Kidney epithelial cell (primary cell): ENCODE measurements around the gene TUBA8. TPM values are rescaled to one million over a fixed set of nuclear protein-coding genes. Genes with fewer than 3 reads are reported as not detected.
"Not testable (repeated sequence)": the region's sequence is repeated elsewhere in the genome, so short reads cannot be mapped to it uniquely, and the experiment has no call there.

Experiments used
- DNase-seq: peaks from one replicate; pipeline ENCODE4 v3.0.0-alpha.2; 2010; ENCODE audit warnings: low read depth
- H3K27me3 ChIP-seq: 2 replicates; pipeline ENCODE4 v1.6.0; 2011; ENCODE audit warnings: low read length; ENCODE audit not compliant: control insufficient read depth, insufficient read depth
- H3K36me3 ChIP-seq: 2 replicates; pipeline ENCODE4 v1.5.1; 2011; ENCODE audit warnings: low read length; ENCODE audit not compliant: control insufficient read depth, insufficient read depth
- H3K4me3 ChIP-seq: 2 replicates; pipeline ENCODE4 v1.5.1; 2011; ENCODE audit warnings: low read depth, mild to moderate bottlenecking, control low read depth, low read length
- total RNA-seq: library from RNA; depleted of rRNA; stranded (reverse); fragments of >200 nt; gene quantifications from 2 replicates; pipeline ENCODE4 v1.2.3, GENCODE V29; 2015
- TF ChIP-seq, protein P1 (sequence below): IDR thresholded peaks from 2 replicates; pipeline ENCODE4 v1.5.1; 2011; ENCODE audit warnings: mild to moderate bottlenecking, moderate library complexity, low read length, control low read depth, inconsistent platforms; ENCODE audit not compliant: insufficient read depth, poor library complexity, severe bottlenecking

The TUBA8 gene
- total RNA-seq, 1 donor from 2014 or later = 2.2 TPM

DNA sequence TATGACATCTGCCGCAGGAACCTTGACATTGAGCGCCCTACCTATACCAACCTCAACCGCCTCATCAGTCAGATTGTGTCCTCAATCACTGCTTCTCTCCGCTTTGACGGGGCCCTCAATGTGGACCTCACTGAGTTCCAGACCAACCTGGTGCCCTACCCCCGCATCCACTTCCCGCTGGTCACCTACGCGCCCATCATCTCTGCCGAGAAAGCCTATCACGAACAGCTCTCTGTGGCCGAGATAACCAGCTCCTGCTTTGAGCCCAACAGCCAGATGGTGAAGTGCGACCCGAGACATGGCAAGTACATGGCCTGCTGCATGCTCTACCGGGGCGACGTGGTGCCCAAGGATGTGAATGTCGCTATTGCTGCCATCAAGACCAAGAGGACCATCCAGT lies 16.0 kb downstream of the TUBA8 start:
- no peak for DNase-seq
- Histone ChIP-seq H3K27me3 (peaks cover 2% of the 10 kb centered on the region), H3K4me3 (no peak overlapping the region), H3K36me3 (no peaks in the 10 kb centered on the region)
- TF ChIP-seq, protein P1, sequence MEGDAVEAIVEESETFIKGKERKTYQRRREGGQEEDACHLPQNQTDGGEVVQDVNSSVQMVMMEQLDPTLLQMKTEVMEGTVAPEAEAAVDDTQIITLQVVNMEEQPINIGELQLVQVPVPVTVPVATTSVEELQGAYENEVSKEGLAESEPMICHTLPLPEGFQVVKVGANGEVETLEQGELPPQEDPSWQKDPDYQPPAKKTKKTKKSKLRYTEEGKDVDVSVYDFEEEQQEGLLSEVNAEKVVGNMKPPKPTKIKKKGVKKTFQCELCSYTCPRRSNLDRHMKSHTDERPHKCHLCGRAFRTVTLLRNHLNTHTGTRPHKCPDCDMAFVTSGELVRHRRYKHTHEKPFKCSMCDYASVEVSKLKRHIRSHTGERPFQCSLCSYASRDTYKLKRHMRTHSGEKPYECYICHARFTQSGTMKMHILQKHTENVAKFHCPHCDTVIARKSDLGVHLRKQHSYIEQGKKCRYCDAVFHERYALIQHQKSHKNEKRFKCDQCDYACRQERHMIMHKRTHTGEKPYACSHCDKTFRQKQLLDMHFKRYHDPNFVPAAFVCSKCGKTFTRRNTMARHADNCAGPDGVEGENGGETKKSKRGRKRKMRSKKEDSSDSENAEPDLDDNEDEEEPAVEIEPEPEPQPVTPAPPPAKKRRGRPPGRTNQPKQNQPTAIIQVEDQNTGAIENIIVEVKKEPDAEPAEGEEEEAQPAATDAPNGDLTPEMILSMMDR = no peak

GRCh38 chr22:18130018-18130417 lies 19.4 kb downstream of the TUBA8 start:
- Histone ChIP-seq H3K36me3 (no peaks in the 10 kb centered on the region), H3K27me3 (peaks cover 2% of the 10 kb centered on the region), H3K4me3 (no peak overlapping the region)
- TF ChIP-seq, protein P1 = no peak
- DNase-seq = no peak

- TF ChIP-seq, protein P1 = no peak
- Histone ChIP-seq H3K4me3 (no peak overlapping the region), H3K27me3 (peaks cover 2% of the 10 kb centered on the region)
Observed at GRCh38 chr22:18130699-18131429, 20.3 kb downstream of the TUBA8 start.

DNA sequence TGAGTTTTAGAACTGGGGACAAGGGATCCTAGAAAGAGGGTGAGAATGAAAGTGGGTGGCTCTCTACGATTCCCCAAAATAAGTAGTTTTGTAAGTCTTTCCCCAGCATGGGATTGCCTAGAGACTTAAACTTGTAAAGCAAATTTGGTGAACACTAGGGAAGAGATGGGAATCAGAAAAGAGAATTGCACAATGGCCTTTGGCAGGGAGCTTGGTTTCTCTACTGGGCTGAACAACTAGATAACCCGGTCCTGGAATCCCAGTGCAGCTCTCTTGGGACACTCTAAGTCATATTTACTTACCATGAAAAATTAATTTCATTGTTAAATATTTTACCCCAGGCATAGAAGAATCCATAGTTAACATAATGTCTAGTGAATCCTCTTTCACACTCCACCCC lies 22.8 kb downstream of the TUBA8 start:
- no peaks in the 10 kb centered on the region for H3K36me3 ChIP-seq
- DNase-seq = no peak
- H3K27me3 ChIP-seq = peaks cover 2% of the 10 kb centered on the region
- TF ChIP-seq, protein P1 = no peak
- H3K4me3 ChIP-seq = no peak overlapping the region

More at GRCh38 chr22:18130699-18131429, 20.3 kb downstream of the TUBA8 start:
- DNase-seq = no peak
- no peaks in the 10 kb centered on the region for H3K36me3 ChIP-seq

DNA sequence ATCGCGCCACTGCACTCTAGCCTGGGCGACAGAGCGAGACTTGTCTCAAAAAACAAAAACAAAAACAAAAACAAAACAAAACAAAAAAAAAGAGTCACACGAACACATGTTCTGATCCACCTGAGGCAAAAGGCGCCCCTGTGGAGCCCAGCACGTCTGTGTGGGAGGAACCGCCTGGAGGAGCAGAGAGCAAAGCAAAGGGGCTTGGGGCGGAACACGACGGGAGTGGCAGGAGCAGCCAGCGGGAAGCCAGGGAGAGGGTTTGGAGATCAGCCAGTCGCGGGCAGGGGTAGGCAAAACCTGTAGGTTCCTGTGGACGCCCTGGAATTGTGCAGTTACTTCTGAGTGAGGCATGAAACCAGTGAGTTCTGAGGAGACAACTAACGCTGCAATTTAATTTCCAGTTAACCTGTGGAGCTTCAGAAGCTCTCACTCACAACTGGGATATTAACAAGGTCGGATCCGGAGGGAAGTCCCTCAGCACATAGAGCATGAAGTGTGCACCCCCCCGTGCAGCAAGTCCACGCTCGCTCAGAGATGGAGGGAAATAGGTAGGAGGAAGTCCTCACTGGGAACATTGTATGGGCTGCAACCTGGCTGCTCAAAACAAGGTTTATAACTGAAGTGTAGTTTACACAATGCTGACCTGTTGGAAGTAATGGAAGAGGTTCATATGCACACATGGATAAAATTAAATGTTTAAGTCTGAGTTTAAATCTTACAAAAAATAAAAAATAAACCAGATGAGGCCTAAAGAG lies 26.1 kb downstream of the TUBA8 start:
- DNase-seq = no peak
- no peaks in the 10 kb centered on the region for H3K27me3 ChIP-seq
- TF ChIP-seq, protein P1 = no peak
- no peak overlapping the region for H3K4me3 ChIP-seq
- no peaks in the 10 kb centered on the region for H3K36me3 ChIP-seq

- not testable (repeated sequence) for DNase-seq, H3K36me3 ChIP-seq, H3K4me3 ChIP-seq, H3K27me3 ChIP-seq
Observed at GRCh38 chr22:18141004-18141403, 30.4 kb downstream of the TUBA8 start.
